Gastrocnemius medialis (tissue), 4 donors: ENCODE results near the gene ZFP91.

ENCODE experiments used
- POLR2A ChIP-seq, 2 donors: fragments of 450-650 bp; IDR thresholded peaks; one replicate each; pipeline ENCODE4 v1.6.1; 2017; ENCODE audit warnings: antibody characterized with exemption in 2 of 2, mild to moderate bottlenecking in 2 of 2, moderate library complexity in 2 of 2
- TF ChIP-seq, protein P1 (sequence below), 5 experiments: fragments of 450-650 bp in 3 of 5; fragments of 200-600 bp in 2 of 5; sonication (generic) in 2 of 5; IDR thresholded peaks in 4 of 5; conservative IDR thresholded peaks in 1 of 5; 1 replicate in 4 of 5; 2 replicates in 1 of 5; pipeline ENCODE4 v1.5.1; 2016 to 2019; ENCODE audit warnings: antibody characterized with exemption in 5 of 5, mild to moderate bottlenecking in 3 of 5, moderate library complexity in 3 of 5

DNA sequence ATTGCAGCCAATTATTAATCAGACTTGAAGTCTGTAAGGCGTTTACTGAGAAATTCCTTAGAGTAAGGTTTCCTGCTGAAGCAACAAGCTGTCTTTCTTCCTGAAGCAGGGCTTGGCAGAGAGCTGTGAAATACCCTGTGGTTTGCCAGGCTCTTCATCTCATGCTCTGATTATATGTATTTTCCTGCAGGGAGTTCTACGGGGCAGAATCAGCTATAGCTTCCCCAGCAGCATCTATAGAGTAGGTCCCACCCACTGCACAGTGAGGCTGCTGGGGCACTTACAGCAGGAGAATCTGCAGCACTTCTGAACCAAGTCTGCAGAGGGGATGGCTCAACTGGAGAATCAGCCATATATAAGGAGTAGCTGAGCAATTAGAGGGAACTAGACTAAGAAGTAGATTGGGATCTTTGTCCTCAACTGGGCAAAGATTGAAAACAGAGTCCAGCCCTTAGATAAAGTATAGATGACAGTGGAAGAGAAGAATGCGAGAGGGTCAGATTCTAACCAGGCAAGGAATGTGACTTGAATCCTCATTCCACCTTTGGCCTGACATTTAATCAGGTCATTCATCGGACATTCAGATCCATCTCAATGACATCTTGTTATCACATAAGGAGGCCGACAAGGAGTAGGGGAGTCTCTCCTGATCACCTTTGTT lies 81.2 kb downstream of the ZFP91 start:
- TF ChIP-seq, protein P1, sequence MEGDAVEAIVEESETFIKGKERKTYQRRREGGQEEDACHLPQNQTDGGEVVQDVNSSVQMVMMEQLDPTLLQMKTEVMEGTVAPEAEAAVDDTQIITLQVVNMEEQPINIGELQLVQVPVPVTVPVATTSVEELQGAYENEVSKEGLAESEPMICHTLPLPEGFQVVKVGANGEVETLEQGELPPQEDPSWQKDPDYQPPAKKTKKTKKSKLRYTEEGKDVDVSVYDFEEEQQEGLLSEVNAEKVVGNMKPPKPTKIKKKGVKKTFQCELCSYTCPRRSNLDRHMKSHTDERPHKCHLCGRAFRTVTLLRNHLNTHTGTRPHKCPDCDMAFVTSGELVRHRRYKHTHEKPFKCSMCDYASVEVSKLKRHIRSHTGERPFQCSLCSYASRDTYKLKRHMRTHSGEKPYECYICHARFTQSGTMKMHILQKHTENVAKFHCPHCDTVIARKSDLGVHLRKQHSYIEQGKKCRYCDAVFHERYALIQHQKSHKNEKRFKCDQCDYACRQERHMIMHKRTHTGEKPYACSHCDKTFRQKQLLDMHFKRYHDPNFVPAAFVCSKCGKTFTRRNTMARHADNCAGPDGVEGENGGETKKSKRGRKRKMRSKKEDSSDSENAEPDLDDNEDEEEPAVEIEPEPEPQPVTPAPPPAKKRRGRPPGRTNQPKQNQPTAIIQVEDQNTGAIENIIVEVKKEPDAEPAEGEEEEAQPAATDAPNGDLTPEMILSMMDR (IDR thresholded peaks at IDR 0.05 in 4 of 5, conservative IDR thresholded peaks at IDR 0.05 in 1 of 5), result no peak
- no peak for TF ChIP-seq POLR2A (IDR thresholded peaks at IDR 0.05)
